ENCODE results near the gene OSBPL10. TPM values are rescaled to one million over a fixed set of nuclear protein-coding genes. Genes with fewer than 3 reads are reported as not detected.

OSBPL10 gene
- total and polyA plus RNA-seq, 8 donors, result 26.6 to 42.6 (median 38.6) TPM

- H3K9me3 ChIP-seq, result no peaks in the 10 kb centered on the region
- no peaks in the 10 kb centered on the region for H3K27me3 ChIP-seq
- ATAC-seq (no peak), DNase-seq (no peak)
- no peak for TF ChIP-seq CTCF (IDR thresholded peaks at IDR 0.05)
- H3K36me3 ChIP-seq, result no peaks in the 10 kb centered on the region
- no peaks in the 10 kb centered on the region for H3K4me1 ChIP-seq
- H3K4me3 ChIP-seq, result no peak overlapping the region
- intact Hi-C loops (cut with DNase I), result no loop called here
- H3K27ac ChIP-seq, result no peak overlapping the region
Observed at GRCh38 chr3:31895471-31895870, 85.6 kb downstream of the OSBPL10 start.

GRCh38 chr3:31892916-31893573 lies 88.0 kb downstream of the OSBPL10 start:
- Histone ChIP-seq H3K4me1 (no peaks in the 10 kb centered on the region), H3K27me3 (no peaks in the 10 kb centered on the region), H3K36me3 (no peaks in the 10 kb centered on the region), H3K27ac (no peak overlapping the region), H3K9me3 (no peaks in the 10 kb centered on the region), H3K4me3 (no peak overlapping the region)
- ATAC-seq (no peak), DNase-seq (no peak)
- intact Hi-C loops (cut with DNase I), result no loop called here
- no peak for TF ChIP-seq CTCF (IDR thresholded peaks at IDR 0.05)

GRCh38 chr3:31892500-31892899 lies 88.6 kb downstream of the OSBPL10 start:
- no peak for DNase-seq
- H3K36me3 ChIP-seq, result no peaks in the 10 kb centered on the region
- no peak overlapping the region for H3K27ac ChIP-seq
- no peaks in the 10 kb centered on the region for H3K9me3 ChIP-seq
- intact Hi-C loops (cut with DNase I), result no loop called here
- no peak for TF ChIP-seq CTCF (IDR thresholded peaks at IDR 0.05)
- no peak overlapping the region for H3K4me3 ChIP-seq
- ATAC-seq, result no peak
- no peaks in the 10 kb centered on the region for H3K27me3 ChIP-seq
- no peaks in the 10 kb centered on the region for H3K4me1 ChIP-seq

GRCh38 chr3:31891876-31892455 lies 89.1 kb downstream of the OSBPL10 start:
- TF ChIP-seq CTCF (IDR thresholded peaks at IDR 0.05), result no peak
- DNase-seq, result peak in 1 of 4 donors; percentile 24
- intact Hi-C loops (cut with DNase I), result no loop called here
- no peaks in the 10 kb centered on the region for H3K27me3 ChIP-seq
- no peak for ATAC-seq
- no peak overlapping the region for H3K27ac ChIP-seq
- H3K4me1 ChIP-seq, result no peaks in the 10 kb centered on the region
- no peaks in the 10 kb centered on the region for H3K36me3 ChIP-seq
- no peaks in the 10 kb centered on the region for H3K9me3 ChIP-seq
- no peak overlapping the region for H3K4me3 ChIP-seq

GRCh38 chr3:31890742-31891469 lies 90.2 kb downstream of the OSBPL10 start:
- ATAC-seq (no peak), DNase-seq (no peak)
- TF ChIP-seq CTCF (IDR thresholded peaks at IDR 0.05), result no peak
- Histone ChIP-seq H3K27me3 (no peaks in the 10 kb centered on the region), H3K9me3 (no peaks in the 10 kb centered on the region), H3K27ac (no peak overlapping the region), H3K36me3 (no peaks in the 10 kb centered on the region), H3K4me3 (no peak overlapping the region), H3K4me1 (no peaks in the 10 kb centered on the region)
- intact Hi-C loops (cut with DNase I), result no loop called here
